Astrocyte (in vitro differentiated cells and primary cell): ENCODE measurements around the gene XDH. TPM values are rescaled to one million over a fixed set of nuclear protein-coding genes. Genes with fewer than 3 reads are reported as not detected.

ENCODE experiments used
- DNase-seq: peaks from one replicate; pipeline ENCODE4 v3.0.0-alpha.2; 2010; ENCODE audit warnings: low read depth
- FAIRE-seq: peaks from 2 replicates; lab custom pipeline; 2011; peaks lifted over from hg19 to GRCh38; lab: Jason Lieb, UNC
- H2AFZ ChIP-seq: 2 replicates; pipeline ENCODE4 v1.6.0; 2012; ENCODE audit warnings: low read depth, low read length, inconsistent platforms
- H3K27ac ChIP-seq: 2 replicates; pipeline ENCODE4 v1.5.1; 2011; ENCODE audit warnings: low read depth, low read length, inconsistent platforms
- H3K27me3 ChIP-seq: 2 replicates; pipeline ENCODE4 v1.6.0; 2011; ENCODE audit warnings: low read length, inconsistent platforms; ENCODE audit not compliant: insufficient read depth
- H3K36me3 ChIP-seq: 2 replicates; pipeline ENCODE4 v1.5.1; 2011; ENCODE audit warnings: low read length, inconsistent platforms; ENCODE audit not compliant: insufficient read depth
- H3K4me1 ChIP-seq: 2 replicates; pipeline ENCODE4 v1.5.1; 2011; ENCODE audit warnings: low read length, inconsistent platforms; ENCODE audit not compliant: insufficient read depth
- H3K4me2 ChIP-seq: 2 replicates; pipeline ENCODE4 v1.6.0; 2012; ENCODE audit warnings: low read length, inconsistent platforms
- H3K4me3 ChIP-seq: 2 replicates; pipeline ENCODE4 v1.5.1; 2011; ENCODE audit warnings: low read depth, mild to moderate bottlenecking, low read length, inconsistent platforms; ENCODE audit not compliant: insufficient read depth
- H3K79me2 ChIP-seq: 2 replicates; pipeline ENCODE4 v1.6.0; 2012; ENCODE audit warnings: mild to moderate bottlenecking, low read length, inconsistent platforms; ENCODE audit not compliant: insufficient read depth
- H3K9ac ChIP-seq: 2 replicates; pipeline ENCODE4 v1.6.0; 2012; ENCODE audit warnings: mild to moderate bottlenecking, low read length, inconsistent platforms
- H3K9me3 ChIP-seq: 2 replicates; pipeline ENCODE4 v1.5.1; 2012; ENCODE audit warnings: low read depth, mild to moderate bottlenecking, low read length, inconsistent platforms; ENCODE audit not compliant: insufficient read depth
- H4K20me1 ChIP-seq: 2 replicates; pipeline ENCODE4 v1.6.0; 2012; ENCODE audit warnings: low read length, inconsistent platforms; ENCODE audit not compliant: insufficient read depth
- H3K27ac Mint-ChIP-seq: one replicate; pipeline ENCODE4 v1.8.0; 2021; ENCODE audit warnings: mild to moderate bottlenecking, mixed read lengths; ENCODE audit not compliant: unreplicated experiment
- H3K27me3 Mint-ChIP-seq: one replicate; pipeline ENCODE4 v1.8.0; 2021; ENCODE audit warnings: low read depth, mixed read lengths; ENCODE audit not compliant: unreplicated experiment
- H3K36me3 Mint-ChIP-seq: one replicate; pipeline ENCODE4 v1.8.0; 2021; ENCODE audit warnings: low read depth, mixed read lengths; ENCODE audit not compliant: unreplicated experiment
- H3K4me1 Mint-ChIP-seq: one replicate; pipeline ENCODE4 v1.8.0; 2021; ENCODE audit warnings: low read depth, mixed read lengths; ENCODE audit not compliant: unreplicated experiment
- H3K4me3 Mint-ChIP-seq: one replicate; pipeline ENCODE4 v1.8.0; 2021; ENCODE audit warnings: mild to moderate bottlenecking, moderate library complexity, mixed read lengths; ENCODE audit not compliant: unreplicated experiment
- H3K9me3 Mint-ChIP-seq: one replicate; pipeline ENCODE4 v1.8.0; 2021; ENCODE audit warnings: mild to moderate bottlenecking, mixed read lengths; ENCODE audit not compliant: unreplicated experiment
- EZH2 ChIP-seq: IDR thresholded peaks from 2 replicates; pipeline ENCODE4 v1.6.1; 2012; ENCODE audit warnings: mild to moderate bottlenecking, low read length, inconsistent platforms; ENCODE audit not compliant: insufficient read depth
- total RNA-seq: library from RNA; stranded (reverse); gene quantifications from 2 replicates; pipeline ENCODE4 v1.2.1, GENCODE V29; 2021
- TF ChIP-seq, protein P1 (sequence below): IDR thresholded peaks from 2 replicates; pipeline ENCODE4 v1.5.1; 2011; ENCODE audit warnings: low read depth, mild to moderate bottlenecking, inconsistent platforms, low read length, moderate library complexity; ENCODE audit not compliant: insufficient read depth

Gene XDH
- total RNA-seq, 1 donor from 2014 or later, result 2.2 TPM

DNA sequence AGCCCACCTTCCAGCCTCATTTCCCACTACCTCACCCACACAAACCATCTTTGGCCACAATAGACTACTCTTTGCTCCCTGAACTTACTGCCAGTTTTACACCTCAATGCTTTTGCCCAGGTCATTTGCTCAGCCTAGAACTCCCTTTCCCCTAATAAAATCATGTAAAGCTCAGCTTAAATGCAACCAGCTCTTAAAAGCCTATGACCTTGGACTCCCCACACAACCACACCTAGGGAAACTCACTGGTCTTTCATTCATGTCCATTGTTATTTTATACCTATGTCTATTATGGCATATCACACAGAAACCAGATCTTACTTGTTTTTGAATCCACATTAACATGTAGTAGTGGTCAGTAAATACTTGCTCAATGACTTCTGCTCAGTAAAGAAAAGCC, 14.5 kb upstream of the XDH start:
- Mint-ChIP-seq H3K4me3 (no peak overlapping the region), H3K27ac (no peak overlapping the region), H3K9me3 (peaks cover 8% of the 10 kb centered on the region), H3K4me1 (peaks cover 2% of the 10 kb centered on the region), H3K27me3 (no peaks in the 10 kb centered on the region), H3K36me3 (no peaks in the 10 kb centered on the region)
- FAIRE-seq (no peak), DNase-seq (no peak)
- no peak overlapping the region for H2AFZ ChIP-seq
- no peaks in the 10 kb centered on the region for H3K9me3 ChIP-seq
- no peak for TF ChIP-seq EZH2
- TF ChIP-seq, protein P1, sequence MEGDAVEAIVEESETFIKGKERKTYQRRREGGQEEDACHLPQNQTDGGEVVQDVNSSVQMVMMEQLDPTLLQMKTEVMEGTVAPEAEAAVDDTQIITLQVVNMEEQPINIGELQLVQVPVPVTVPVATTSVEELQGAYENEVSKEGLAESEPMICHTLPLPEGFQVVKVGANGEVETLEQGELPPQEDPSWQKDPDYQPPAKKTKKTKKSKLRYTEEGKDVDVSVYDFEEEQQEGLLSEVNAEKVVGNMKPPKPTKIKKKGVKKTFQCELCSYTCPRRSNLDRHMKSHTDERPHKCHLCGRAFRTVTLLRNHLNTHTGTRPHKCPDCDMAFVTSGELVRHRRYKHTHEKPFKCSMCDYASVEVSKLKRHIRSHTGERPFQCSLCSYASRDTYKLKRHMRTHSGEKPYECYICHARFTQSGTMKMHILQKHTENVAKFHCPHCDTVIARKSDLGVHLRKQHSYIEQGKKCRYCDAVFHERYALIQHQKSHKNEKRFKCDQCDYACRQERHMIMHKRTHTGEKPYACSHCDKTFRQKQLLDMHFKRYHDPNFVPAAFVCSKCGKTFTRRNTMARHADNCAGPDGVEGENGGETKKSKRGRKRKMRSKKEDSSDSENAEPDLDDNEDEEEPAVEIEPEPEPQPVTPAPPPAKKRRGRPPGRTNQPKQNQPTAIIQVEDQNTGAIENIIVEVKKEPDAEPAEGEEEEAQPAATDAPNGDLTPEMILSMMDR, result no peak
- H3K27me3 ChIP-seq, result no peaks in the 10 kb centered on the region
- H3K9ac ChIP-seq, result no peak overlapping the region
- H3K4me3 ChIP-seq, result no peak overlapping the region
- no peaks in the 10 kb centered on the region for H4K20me1 ChIP-seq
- H3K27ac ChIP-seq, result no peak overlapping the region
- H3K79me2 ChIP-seq, result no peaks in the 10 kb centered on the region
- H3K36me3 ChIP-seq, result no peaks in the 10 kb centered on the region
- no peak overlapping the region for H3K4me2 ChIP-seq
- no peaks in the 10 kb centered on the region for H3K4me1 ChIP-seq

DNA sequence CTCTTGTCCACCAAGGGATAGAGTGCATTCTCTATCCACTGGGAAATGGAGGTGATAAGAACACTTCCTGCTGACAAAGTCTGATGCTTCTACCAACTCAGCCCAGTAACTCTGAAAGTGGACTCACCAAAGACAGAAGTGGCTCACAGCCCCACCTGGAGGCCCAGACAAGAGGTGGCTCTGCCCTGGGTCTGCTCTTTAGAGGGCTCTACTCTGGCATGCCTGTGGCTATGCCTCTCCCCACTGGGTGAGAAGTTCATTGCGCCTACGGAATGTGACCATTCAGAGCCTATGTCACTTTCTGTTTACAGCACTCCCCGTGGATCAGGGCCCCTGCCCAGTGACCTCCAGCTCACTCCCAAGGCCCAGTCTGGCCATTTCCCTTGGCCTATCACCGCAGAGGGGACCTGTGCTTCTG, 13.5 kb upstream of the XDH start:
- no peak overlapping the region for H3K4me3 ChIP-seq
- Mint-ChIP-seq H3K27ac (no peak overlapping the region), H3K4me3 (no peak overlapping the region), H3K4me1 (peaks cover 2% of the 10 kb centered on the region), H3K9me3 (peaks cover 8% of the 10 kb centered on the region), H3K27me3 (no peaks in the 10 kb centered on the region), H3K36me3 (no peaks in the 10 kb centered on the region)
- no peaks in the 10 kb centered on the region for H3K4me1 ChIP-seq
- H3K36me3 ChIP-seq, result no peaks in the 10 kb centered on the region
- no peak overlapping the region for H3K9ac ChIP-seq
- DNase-seq (no peak), FAIRE-seq (no peak)
- TF ChIP-seq EZH2, result no peak
- TF ChIP-seq, protein P1, result no peak
- H3K79me2 ChIP-seq, result no peaks in the 10 kb centered on the region
- no peaks in the 10 kb centered on the region for H3K9me3 ChIP-seq
- H3K27ac ChIP-seq, result no peak overlapping the region
- no peaks in the 10 kb centered on the region for H4K20me1 ChIP-seq
- H3K4me2 ChIP-seq, result no peak overlapping the region
- no peaks in the 10 kb centered on the region for H3K27me3 ChIP-seq
- H2AFZ ChIP-seq, result no peak overlapping the region

DNA sequence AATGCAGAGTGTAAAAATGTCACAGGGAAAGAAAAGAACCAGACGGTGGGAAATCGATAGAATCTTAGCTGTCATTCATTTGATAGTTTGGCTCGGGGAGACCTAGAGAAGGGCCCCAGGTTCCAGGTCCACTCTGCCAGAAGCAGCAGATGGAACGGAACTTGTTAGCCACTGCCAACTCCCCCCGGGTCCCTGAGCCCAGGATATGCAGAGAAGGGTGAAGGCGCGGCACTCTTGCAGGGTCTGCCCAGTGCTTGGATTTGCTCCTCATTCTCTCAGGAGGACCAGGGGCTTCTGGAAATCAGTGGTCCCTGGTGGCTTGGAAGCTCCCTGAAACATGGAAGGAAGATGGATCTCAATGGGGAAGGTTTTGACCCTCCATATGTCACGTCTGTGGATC, 11.6 kb upstream of the XDH start:
- H3K27me3 Mint-ChIP-seq, result no peaks in the 10 kb centered on the region
- no peak overlapping the region for H3K4me3 Mint-ChIP-seq
- Histone ChIP-seq H3K4me3 (no peak overlapping the region), H3K36me3 (no peaks in the 10 kb centered on the region), H3K4me2 (no peak overlapping the region), H3K9me3 (no peaks in the 10 kb centered on the region), H3K79me2 (no peaks in the 10 kb centered on the region), H3K4me1 (no peaks in the 10 kb centered on the region), H3K27ac (no peak overlapping the region), H4K20me1 (no peaks in the 10 kb centered on the region), H3K27me3 (no peaks in the 10 kb centered on the region), H2AFZ (no peak overlapping the region), H3K9ac (no peak overlapping the region)
- no peak overlapping the region for H3K27ac Mint-ChIP-seq
- H3K36me3 Mint-ChIP-seq, result no peaks in the 10 kb centered on the region
- H3K4me1 Mint-ChIP-seq, result peaks cover 2% of the 10 kb centered on the region
- TF ChIP-seq, protein P1, result no peak
- TF ChIP-seq EZH2, result no peak
- no peak for FAIRE-seq
- H3K9me3 Mint-ChIP-seq, result peaks cover 8% of the 10 kb centered on the region
- DNase-seq, result no peak
